ENCODE data around the gene GNG12.

GNG12 gene

DNA sequence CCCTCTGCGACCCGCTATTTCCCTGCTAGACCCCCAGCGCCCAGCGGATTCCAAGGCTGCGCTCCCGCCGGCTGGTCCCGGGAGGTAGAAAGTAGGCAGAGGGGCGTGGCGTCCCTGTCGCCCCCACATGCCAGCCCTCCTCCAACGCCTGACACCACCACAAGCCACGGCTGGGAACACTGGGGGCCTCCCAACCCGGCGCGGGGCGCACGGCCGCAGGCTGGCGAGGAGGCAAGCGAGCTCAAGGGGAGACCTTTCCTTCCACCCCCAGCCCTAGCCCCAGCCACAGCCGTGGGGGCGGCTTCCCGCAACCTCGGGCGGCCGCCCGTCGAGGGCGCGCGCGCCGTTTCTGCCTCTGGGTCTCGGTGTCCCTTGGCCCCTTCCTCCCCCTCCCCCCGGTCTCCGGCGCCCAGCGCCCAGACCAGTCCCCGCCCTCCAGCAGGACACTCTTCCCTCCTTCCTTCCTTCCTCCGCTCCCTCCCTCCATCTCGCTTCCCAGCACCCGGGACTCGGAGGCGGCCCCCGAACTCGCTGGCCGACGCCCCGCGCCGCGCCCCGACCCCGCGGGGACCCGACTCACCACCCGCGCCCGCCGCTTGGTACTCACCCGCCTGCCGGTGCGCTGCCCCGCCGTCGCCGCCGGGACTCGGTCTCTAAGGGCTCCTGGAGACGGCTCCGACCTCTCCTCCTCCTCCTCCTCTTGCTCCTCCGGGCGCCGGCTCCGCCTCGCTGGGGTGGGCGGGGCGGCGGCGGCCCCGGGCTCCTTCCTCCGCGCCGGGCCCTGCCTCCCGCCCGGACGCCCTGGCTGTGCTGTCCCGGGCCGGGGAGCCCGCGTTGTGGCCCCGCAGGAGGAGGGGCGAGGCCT is at the start of gene GNG12:
TSS of gene GNG12 (minus strand) at position 731 of the 865 bp plus-strand sequence. CDS start 125,781 bp downstream, outside the sequence.
- FAIRE-seq: no peak
- peak; percentile 73 for DNase-seq (ENCODE audit: low spot score)

DNA sequence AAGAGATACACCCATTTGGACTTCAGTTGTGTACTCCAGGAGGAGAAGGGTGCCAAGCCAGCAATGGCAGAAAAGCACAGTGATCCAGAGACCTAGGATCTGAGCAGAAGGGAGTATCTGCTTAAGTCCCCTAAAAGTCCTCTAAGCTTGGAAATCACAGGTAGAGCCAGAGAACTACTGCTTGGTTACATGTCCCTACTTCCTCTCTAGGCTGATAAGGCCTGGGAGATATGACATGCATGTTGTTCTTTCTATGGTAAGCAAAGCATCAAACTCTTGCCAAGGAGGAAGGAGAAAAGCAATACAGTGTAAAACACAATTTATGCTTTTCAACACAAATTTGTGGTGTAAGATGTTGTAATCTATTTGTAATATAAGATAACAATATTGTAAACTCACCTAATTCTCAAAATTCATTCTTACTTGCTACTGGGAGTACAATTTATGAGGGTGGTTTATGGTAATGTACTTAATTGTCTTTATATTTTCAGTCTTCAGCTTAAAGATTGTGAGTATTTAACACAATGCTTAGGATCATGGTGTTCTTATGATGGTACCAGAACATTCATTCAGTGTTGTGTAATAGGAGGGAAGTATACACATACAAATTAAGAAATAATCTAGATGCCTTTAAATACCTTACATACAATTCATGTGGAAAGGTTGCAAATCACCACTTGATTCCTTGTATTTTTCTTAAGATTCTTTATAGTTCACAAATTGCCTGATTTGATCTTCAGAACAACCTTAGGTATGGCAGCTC is 49.1 kb upstream of the GNG12 start:
- no peak for DNase-seq (ENCODE audit: low spot score)
- FAIRE-seq: no peak

DNA sequence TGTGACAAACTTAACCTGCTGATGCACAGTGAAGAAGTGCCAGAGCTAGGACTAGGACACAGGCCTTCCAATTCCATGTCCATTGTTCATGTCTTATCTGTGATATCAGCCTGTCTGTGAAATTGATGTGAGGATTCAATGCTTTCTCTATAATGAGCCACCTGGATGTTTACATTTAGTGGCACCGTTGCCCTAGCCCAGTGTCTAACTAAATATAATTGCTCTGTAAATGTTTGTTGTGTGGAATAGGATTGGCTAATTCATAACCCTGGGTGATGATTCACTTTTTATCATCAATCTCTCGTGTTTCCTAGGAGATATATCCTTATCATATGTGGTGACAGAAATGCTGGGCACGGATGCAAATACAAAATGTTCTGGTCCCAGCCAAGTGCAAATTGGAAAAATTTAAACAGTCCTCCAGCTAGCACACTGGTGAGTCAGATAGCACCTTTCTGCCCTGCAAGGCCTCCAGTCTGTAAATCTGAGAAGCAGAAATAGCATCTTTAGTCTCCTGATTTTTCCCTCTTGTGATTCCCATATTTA is 46.9 kb upstream of the GNG12 start:
- FAIRE-seq (peak; percentile 84), DNase-seq (ENCODE audit: low spot score) (peak; percentile 85)

DNA sequence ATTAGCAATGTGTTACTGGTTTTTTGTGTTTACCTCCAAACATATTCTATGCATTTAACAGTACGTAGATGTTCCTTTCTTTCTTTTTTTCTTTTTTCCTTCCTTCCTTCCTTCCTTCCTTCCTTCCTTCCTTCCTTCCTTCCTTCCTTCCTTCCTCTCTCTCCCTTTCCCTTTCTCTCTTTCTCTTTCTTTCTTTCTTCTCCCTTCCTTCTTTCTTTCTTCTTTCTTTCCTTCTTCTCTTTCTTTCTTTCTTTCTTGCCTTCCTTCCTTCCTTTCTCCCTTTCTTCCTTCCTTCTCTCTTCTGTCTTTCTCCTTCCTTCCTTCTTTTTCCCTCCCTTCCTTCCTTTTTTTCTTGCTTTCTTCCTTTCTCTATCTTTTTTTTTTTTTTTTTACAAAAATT is 46.2 kb upstream of the GNG12 start:
- FAIRE-seq (no peak), DNase-seq (ENCODE audit: low spot score) (no peak)

DNA sequence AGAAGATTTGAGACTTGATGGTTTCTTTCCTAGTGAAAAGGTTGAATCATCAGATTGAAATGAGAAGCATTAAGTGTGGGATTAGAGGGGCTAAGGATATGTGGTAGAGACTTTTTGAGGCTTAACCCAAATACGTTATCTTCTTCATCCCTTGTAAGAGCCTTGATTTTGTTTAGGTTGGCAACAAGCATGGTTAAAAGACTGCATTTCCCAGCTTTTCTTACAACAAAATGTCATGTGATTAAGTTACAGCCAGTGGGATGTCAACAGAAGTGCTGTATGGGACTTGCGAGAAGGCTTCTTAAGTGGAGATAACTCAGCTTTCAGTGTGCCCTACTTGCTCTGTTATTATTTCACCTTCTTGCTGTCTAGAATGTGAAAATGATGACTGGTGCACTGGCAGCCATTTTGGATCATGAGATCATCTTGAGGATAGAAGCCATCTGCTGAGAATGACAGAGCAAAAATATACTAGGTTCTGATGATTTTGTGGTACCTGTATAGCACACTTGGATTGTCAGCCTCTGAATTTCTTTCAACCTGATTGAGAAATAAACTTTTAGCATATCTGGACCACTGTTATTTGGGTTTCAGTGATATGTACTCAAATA is 41.3 kb upstream of the GNG12 start:
- FAIRE-seq (no peak), DNase-seq (ENCODE audit: low spot score) (no peak)

DNA sequence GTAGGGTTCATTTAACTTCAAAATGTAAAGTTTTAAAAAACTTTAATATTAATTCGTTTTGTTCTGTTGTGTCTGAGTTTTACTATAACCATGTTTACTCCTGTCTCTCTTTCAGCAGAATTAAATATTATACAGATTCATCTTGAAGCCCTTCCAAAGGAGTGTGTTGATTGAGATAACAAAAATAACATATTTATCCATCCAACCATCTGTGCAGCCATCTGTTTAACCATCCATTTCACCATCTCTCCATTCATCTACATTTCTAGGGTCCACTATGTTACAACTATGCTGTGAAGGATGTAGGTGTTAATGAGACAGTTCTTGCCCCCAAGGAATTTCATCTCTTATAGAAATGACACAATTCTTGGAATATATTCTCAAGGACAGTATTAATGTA is 36.0 kb upstream of the GNG12 start:
- no peak for FAIRE-seq

DNA sequence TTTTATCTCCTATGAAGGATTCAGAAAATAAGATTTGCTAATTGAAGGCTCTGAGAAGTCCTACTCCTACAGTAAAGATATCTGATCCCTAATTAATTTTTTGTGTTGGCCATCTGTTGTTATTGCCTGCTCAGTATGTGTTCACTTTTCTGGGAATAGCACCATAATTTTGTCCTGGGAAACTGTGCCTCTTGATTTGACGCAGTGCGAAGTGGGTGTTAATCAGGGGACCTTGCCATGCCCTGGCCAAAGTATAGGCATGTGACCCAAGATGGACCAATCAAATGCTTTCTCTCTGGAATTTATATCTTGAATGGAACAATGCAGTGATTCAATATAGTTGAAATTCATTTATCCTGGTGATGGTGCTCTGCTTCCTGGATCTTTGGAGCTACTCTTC is 30.4 kb upstream of the GNG12 start:
- FAIRE-seq: no peak
- no peak for DNase-seq (ENCODE audit: low spot score)

More for the DNA sequence above, 36.0 kb upstream of the GNG12 start:
- no peak for DNase-seq (ENCODE audit: low spot score)

DNA sequence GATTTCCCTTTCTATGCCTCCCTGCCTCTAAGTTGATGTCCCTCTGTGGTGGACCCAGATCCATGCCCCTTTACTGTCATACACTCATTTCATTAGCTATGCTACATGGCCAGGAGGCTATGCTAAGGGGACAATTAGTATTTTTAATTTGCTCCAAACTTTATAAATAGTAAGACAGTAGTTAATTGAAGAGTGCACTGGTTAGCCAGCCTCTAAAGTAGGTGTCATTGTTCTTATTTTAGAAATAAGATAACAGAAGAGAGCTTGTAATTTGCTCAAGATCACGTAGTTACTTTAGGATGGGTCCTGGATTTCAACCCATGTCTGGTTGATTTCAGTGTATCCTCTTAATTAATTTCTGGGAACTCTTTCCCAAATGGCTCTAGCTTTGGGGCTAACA is 29.4 kb upstream of the GNG12 start:
- no peak for DNase-seq (ENCODE audit: low spot score)
- no peak for FAIRE-seq

DNA sequence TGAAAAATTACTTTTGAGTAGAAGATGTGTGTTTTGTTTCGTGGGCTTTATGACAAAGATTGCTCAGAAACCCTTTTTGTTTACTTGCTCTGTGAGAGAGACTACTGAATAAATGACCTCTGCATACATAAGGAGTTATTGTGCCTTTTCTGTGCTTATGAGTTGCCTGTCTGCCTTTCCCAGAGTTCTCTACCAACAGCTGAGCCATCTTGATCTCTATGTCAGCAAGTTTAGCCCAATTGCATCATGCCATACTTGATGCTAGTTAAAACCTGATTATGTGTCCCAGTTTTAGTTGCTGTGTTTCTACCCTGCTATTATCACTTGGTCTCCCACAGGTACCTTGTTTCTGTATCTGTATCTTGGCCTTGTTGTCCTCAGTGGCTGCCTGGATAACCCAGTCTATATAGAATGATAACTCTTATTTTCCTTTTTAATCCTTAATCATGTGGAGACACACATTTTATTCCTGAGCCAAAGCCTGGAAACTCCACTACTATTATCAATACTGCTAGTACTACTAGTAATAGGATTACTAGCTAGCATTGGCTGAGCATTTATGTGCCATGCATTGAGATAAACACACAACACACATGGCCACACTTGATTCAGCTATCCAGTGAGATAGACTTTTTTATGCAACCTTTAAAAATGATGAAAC is 28.7 kb upstream of the GNG12 start:
- DNase-seq (ENCODE audit: low spot score) (no peak), FAIRE-seq (no peak)

DNA sequence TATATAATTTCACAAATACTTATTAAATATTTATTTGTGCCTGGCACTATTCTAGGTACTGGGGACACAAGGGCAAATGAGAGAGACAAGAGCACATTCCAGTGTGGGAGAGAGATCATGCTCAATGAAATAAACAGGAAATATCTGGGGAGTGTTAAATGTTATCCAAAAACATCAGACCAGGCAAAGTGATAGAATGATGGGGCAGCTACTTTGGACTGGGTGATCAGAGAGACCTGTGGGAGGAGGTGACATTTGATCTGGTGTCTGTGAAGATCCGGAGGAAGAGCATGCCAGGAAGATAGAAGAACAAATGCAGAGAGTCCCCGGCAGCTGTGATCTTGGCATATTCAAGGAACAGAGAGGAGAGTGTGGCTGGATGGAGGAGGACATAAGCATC is 27.5 kb upstream of the GNG12 start:
- FAIRE-seq: no peak

DNA sequence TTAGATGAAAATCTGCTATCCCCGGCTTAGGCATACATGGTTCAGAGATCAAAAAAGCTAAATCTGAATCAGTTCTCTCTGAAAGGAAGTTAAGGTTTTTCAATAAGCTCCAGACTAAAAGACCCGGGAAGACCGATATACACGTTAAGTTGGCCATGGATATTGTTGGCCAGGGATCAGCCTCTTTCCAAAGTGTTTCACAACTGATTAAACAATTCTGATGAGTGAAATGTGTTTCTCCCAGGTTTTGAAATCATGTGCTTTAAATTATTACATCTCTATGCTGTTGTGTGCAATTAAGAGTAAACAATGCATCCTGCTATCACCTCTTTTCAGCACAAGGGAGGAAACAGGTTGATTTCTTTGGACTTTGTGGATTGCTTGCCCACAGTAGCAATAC is 23.7 kb upstream of the GNG12 start:
- no peak for FAIRE-seq
- DNase-seq (ENCODE audit: low spot score): no peak

More for the DNA sequence above, 27.5 kb upstream of the GNG12 start:
- no peak for DNase-seq (ENCODE audit: low spot score)

DNA sequence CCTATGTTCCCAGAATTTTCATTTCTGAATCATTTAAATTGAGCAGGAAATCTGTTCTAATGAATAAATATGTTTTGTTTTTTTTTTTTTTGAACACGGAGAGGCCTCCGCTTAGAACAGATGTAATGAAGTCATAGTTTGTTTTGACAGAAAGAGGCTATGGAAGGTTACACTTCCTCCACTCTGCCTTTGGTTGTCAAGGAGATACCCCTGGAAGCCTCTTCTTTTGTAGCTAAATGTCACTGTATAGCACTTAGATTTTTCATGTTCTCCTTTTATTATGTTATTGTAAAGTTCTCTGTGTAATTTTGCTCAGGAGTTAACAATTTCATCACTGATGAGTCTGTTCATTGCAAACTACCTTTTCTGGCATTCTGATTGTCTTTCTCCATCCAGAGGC is 22.7 kb upstream of the GNG12 start:
- DNase-seq (ENCODE audit: low spot score): no peak
- FAIRE-seq: no peak

DNA sequence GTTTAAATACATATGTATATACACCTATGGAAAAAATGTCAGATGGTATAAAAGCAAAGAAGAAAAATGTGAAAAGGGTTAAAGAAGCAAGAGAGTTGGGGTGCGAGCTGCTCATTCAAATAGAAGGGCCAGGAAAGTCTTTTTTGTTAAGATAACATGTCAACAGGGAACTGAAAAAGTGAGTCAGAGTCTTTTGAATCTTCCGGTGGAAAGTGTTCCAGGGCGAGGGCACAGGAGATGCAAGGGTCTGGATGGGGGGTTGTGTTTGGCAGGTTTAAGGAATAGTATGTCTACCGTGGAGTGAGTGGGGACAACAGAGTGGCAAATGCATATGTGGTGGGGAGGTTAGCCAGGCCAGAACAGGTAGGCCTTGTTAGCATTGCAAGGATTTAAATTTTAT is 22.2 kb upstream of the GNG12 start:
- FAIRE-seq (no peak), DNase-seq (ENCODE audit: low spot score) (no peak)

DNA sequence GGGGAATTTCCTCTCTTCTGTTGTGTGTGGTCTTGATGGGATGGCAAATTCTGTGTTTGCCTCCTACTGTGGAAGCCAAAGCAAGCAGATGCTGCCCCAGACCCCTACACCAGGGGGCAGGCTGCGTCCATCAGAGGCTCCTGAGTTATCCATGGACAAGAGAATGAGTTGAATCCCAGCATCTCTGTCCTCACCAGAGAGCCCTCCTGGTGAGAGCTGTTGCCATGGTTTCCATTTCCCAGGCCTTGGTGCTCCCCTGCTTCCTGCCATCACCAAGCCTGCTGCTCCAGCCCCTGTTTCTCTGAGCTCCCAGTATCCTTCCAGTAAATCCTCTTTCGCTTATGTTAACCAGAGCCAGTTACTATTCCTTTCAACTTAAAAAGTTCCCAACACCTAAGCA is 20.4 kb upstream of the GNG12 start:
- peak; percentile 80 for DNase-seq (ENCODE audit: low spot score)
- FAIRE-seq: no peak

DNA sequence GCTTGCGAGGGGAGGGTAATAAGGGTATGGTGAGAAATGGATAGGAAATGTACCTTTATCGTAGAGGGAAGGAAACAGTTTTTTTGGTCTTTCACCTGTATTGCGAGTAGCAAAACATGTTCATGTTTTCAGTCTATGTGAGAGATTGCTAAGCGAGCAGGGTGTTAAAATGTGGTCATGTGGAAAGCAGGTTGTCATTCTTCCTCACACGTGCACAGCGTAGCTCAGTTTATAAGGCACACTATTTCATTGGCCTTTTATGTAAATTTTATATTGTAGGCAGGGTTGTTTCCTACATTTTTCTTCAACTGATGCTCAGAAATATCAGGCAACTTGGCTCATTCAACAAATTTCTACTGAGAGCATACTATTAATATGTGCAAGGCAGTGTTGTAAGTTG is 18.5 kb upstream of the GNG12 start:
- DNase-seq (ENCODE audit: low spot score): no peak
- no peak for FAIRE-seq

DNA sequence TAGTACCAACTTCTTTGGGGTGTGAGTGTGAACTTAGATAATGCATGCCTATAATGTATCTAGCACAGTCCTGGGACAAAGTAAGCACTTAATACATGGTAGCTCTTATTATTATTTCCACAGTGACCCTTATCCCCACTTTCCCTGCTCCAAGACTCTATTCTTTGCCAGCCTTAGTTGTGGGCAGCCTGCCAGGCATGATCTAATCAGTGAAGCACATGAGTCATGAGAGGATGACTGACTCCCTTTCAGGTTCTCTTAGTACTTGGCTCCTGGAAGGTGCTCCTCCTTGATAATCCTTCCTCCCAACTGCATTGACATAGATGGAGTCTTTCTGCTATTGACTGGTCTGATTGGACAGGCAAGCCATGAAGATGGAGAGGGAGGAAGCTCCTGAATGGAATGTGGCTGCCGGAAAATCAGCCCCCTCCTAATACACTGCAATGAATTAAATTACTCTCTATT is 17.4 kb upstream of the GNG12 start:
- DNase-seq (ENCODE audit: low spot score) (peak; percentile 97), FAIRE-seq (peak; percentile 96)

DNA sequence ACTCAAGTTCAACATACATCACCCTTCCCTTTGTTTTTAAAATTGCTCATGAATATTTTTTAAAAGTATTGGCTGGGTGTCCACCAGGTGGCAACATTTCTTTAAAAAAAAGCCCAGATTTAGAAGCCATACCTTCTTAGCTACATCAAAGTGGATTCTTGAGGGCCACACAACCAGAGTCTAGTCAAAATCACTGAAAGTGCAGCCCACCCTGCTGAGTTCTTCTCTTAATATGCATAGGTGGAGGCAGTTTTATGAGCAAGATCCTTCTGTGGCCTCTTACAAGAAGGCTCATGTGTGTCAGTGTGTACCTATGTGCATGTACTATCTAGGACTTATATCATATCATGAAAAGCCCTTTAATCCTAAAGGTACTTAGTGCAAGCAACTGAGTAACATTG is 16.9 kb upstream of the GNG12 start:
- peak; percentile 64 for DNase-seq (ENCODE audit: low spot score)
- FAIRE-seq: peak; percentile 49

DNA sequence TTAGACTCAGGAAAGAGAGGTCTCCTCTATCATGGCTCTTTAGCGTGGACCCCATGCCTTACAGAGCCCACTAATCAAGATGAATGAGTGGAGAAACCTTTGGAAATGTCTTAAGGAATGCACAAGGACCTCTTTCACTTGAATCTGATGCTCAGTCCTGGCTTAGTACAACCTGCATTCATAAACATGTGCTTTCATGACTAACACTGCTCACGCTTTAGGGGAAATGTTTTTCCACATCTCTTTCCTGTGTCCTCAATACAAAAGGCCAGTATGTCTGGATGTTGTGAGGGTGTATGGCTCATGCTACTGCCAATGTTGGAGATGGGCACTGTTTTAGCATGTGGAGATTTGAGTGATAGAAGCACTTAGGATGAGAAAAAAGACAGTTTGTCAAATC is 14.2 kb upstream of the GNG12 start:
- FAIRE-seq (no peak), DNase-seq (ENCODE audit: low spot score) (no peak)

DNA sequence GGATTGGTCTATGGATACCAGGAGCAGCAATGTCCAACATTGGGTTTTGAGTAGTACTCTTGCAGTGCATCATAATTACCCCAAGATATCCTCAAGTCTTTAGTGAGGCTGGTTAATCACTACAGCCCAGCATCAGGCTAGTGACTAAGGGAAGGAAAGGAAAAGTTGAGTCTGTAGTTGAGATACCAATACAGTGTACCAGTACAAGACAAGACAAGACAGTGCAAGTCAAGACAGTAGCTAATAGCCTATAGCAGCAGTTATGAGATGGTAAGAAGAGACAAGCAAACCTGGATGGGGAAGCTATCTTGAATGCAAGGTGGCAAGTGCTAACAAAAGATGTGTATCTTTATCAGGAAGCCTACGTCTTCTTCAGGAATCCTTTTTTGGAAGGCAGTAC is 13.3 kb upstream of the GNG12 start:
- DNase-seq (ENCODE audit: low spot score): no peak
- no peak for FAIRE-seq

DNA sequence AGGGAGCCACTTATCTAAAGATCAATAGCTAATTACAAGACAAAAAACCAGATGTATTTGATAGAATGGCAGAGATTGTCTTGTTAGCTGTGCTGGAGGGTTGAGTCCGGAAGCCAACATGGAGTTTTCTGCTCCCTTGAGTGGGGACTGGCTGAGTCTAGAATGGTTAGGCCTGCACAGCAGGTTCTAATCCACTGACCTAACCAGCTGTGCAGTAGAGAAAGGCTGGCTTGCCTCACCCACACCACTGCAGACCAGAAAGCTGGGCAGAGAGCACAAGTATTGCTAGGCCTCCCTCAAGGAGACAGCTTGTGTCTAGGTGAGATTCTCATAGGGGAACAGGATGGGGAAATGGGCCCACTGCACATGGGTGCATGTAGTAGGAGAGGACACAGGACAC is 11.7 kb upstream of the GNG12 start:
- DNase-seq (ENCODE audit: low spot score) (no peak), FAIRE-seq (no peak)

DNA sequence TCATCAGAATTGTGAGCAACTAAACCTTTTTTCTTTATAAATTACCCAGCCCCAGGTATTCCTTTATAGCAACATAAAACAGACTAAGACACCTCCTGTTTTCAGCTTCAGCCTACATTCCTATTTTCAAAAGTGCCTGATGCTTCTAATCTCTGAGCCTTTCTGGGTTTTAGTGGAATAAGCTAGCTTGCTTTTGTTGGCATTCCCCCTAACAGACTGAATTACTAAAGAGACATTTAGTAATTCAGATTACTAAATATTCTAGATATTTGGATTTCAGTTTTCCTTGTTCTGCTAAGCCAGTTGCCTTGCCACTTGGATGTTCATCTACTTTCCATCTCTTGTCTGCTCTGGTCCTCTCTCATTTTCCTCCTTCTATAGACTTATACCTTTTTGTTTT is 10.5 kb upstream of the GNG12 start:
- FAIRE-seq (no peak), DNase-seq (ENCODE audit: low spot score) (no peak)
